Measurements from ENCODE around the gene HAPLN2. TPM values are rescaled to one million over a fixed set of nuclear protein-coding genes. Genes with fewer than 3 reads are reported as not detected.
A peak's percentile ranks its signal among the peaks of the same experiment; 100 is the strongest.
"Not testable (repeated sequence)": the region's sequence is repeated elsewhere in the genome, so short reads cannot be mapped to it uniquely, and the experiment has no call there.

The HAPLN2 gene
- polyA plus RNA-seq, 3 donors from 2014 or later = not detected

GRCh38 chr1:156596426-156596825, 22.8 kb upstream of the HAPLN2 start:
- H3K27ac Mint-ChIP-seq = peak overlapping the region in 3 of 6 donors; percentile 23 to 62 (median 53)
- H3K4me3 Mint-ChIP-seq = no peak overlapping the region
- peaks cover 8 to 18% (median 9%) of the 10 kb centered on the region in 3 donors for H3K36me3 Mint-ChIP-seq
- no peak for DNase-seq
- peaks cover under 1 to 3% (median under 1%) of the 10 kb centered on the region in 3 donors for H3K27me3 Mint-ChIP-seq (ENCODE audit: low read depth in 3 of 3)
- H3K9me3 Mint-ChIP-seq = no peaks in the 10 kb centered on the region
- peaks cover 25 to 26% of the 10 kb centered on the region in 2 donors for H3K4me1 Mint-ChIP-seq

- peaks cover 0 to 3% (median 2%) of the 10 kb centered on the region in 3 donors for H3K27me3 Mint-ChIP-seq (ENCODE audit: low read depth in 3 of 3)
- peaks cover 8 to 18% (median 9%) of the 10 kb centered on the region in 3 donors for H3K36me3 Mint-ChIP-seq
- H3K4me1 Mint-ChIP-seq = peaks cover 27 to 30% of the 10 kb centered on the region in 2 donors
- DNase-seq = no peak
- peak overlapping the region in 1 of 6 donors; percentile 5 for H3K27ac Mint-ChIP-seq
- no peak overlapping the region for H3K4me3 Mint-ChIP-seq
- H3K9me3 Mint-ChIP-seq = no peaks in the 10 kb centered on the region
Observed at GRCh38 chr1:156598125-156598524, 21.1 kb upstream of the HAPLN2 start.

GRCh38 chr1:156598731-156599432, 20.3 kb upstream of the HAPLN2 start:
- Mint-ChIP-seq H3K4me3 (peak overlapping the region in 2 of 5 donors; percentile 15 to 38), H3K27me3 (ENCODE audit: low read depth in 3 of 3) (peaks cover 0 to 3% (median 2%) of the 10 kb centered on the region in 3 donors), H3K36me3 (peaks cover 8 to 18% (median 9%) of the 10 kb centered on the region in 3 donors), H3K27ac (peak overlapping the region in 1 of 6 donors; percentile 51), H3K9me3 (no peaks in the 10 kb centered on the region), H3K4me1 (peaks cover 27 to 30% of the 10 kb centered on the region in 2 donors)
- DNase-seq = no peak

DNA sequence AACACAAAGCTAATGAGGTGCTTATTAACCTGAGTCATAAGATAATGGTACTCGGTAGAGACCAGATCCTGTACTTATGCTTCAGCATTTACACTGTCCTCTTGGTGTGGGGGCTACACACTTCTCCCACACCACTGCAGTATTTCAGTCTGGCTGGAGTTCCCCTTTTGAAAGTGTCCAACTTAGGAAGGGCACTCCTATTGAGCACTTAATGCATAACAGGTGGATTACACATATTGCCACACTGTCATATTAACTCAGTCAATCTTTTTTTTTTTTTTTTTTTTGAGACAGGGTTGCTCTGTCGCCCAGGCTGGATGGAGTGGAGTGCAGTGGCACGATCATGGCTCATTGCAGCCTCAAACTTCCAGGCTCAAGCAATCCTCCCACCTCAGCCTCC, 19.4 kb upstream of the HAPLN2 start:
- Mint-ChIP-seq H3K27me3 (ENCODE audit: low read depth in 3 of 3) (peaks cover 0 to 3% (median 2%) of the 10 kb centered on the region in 3 donors), H3K9me3 (no peaks in the 10 kb centered on the region), H3K4me3 (peak overlapping the region in 3 of 5 donors; percentile 38 to 94 (median 90)), H3K36me3 (peaks cover 8 to 17% (median 9%) of the 10 kb centered on the region in 3 donors), H3K27ac (peak overlapping the region in 4 of 6 donors; percentile 40 to 96 (median 56)), H3K4me1 (peaks cover 27 to 30% of the 10 kb centered on the region in 2 donors)
- no peak for DNase-seq

- Mint-ChIP-seq H3K4me3 (peak overlapping the region; percentile 90 to 100 (median 98)), H3K27me3 (ENCODE audit: low read depth in 3 of 3) (peaks cover 0 to 2% (median 2%) of the 10 kb centered on the region in 3 donors), H3K36me3 (peaks cover 0 to 12% (median 6%) of the 10 kb centered on the region in 3 donors), H3K4me1 (peaks cover 25 to 30% of the 10 kb centered on the region in 2 donors), H3K27ac (peak overlapping the region; percentile 89 to 99 (median 96)), H3K9me3 (no peaks in the 10 kb centered on the region)
- no peak for DNase-seq
Observed at GRCh38 chr1:156600733-156601121, 18.5 kb upstream of the HAPLN2 start.

GRCh38 chr1:156601122-156601830, 17.9 kb upstream of the HAPLN2 start, which contains the start of gene GPATCH4:
TSS of gene GPATCH4 (minus strand) at chr1:156601479.
- DNase-seq = peak; percentile 69 to 74 (median 73)
- Mint-ChIP-seq H3K27me3 (ENCODE audit: low read depth in 3 of 3) (peaks cover 0 to 2% (median 2%) of the 10 kb centered on the region in 3 donors), H3K27ac (peak within 1 kb of the TSS; percentile 89 to 99 (median 96)), H3K4me1 (peaks cover 25 to 30% of the 10 kb centered on the region in 2 donors), H3K36me3 (peaks cover 0 to 8% (median 6%) of the 10 kb centered on the region in 3 donors), H3K4me3 (peak within 1 kb of the TSS; percentile 90 to 100 (median 98)), H3K9me3 (no peaks in the 10 kb centered on the region)

DNA sequence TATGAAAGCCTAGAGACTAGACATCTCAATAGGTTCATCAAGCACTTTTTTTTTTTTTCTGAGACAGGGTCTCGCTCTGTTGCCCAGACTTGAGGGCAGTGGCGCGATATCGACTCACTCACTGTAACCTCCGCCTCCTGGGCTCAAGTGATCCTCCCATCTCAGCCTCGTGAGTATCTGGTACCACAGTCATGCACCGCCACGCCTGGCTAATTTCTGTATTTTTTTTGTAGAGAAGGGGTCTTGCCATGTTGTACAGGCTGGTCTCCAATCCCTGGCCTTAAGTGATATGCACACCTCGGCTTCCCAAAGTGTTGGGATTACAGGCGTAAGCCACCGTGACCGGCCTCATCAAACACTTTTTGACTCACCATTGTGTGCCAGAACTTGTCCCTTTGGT, 17.3 kb upstream of the HAPLN2 start:
- peak overlapping the region; percentile 90 to 100 (median 98) for H3K4me3 Mint-ChIP-seq
- H3K36me3 Mint-ChIP-seq = peaks cover 0 to 6% (median 5%) of the 10 kb centered on the region in 3 donors
- H3K9me3 Mint-ChIP-seq = no peaks in the 10 kb centered on the region
- DNase-seq = no peak
- H3K27ac Mint-ChIP-seq = peak overlapping the region; percentile 45 to 99 (median 96)
- H3K27me3 Mint-ChIP-seq (ENCODE audit: low read depth in 3 of 3) = peaks cover 0 to 2% (median 2%) of the 10 kb centered on the region in 3 donors
- H3K4me1 Mint-ChIP-seq = peaks cover 25 to 30% of the 10 kb centered on the region in 2 donors

DNA sequence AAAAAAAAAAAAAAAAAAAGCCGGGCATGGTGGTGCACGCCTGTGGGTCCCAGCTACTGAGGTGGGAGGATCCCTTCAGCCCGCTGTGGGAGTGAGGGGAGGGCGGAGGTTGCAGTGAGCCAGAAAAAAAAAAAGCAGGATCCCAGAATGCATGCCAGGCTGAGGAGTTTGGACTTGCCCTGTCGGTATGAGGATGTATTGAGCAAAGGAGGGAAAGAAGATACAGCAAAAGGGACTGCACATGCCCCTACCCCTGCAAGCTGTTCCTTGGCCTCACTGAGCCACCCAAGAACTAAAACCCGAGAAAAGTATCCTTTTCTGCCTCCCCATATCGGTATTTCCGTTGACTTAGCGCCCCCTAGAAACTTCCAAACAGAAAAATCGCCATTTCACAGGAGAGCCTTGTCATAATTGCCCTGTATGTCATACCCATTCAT, 16.6 kb upstream of the HAPLN2 start:
- no peaks in the 10 kb centered on the region for H3K9me3 Mint-ChIP-seq
- peaks cover 25 to 30% of the 10 kb centered on the region in 2 donors for H3K4me1 Mint-ChIP-seq
- H3K27me3 Mint-ChIP-seq (ENCODE audit: low read depth in 3 of 3) = peaks cover 0 to 2% (median 2%) of the 10 kb centered on the region in 3 donors
- peak overlapping the region in 2 of 6 donors; percentile 24 to 34 for H3K27ac Mint-ChIP-seq
- H3K36me3 Mint-ChIP-seq = peaks cover 0 to 6% (median 0%) of the 10 kb centered on the region in 3 donors
- peak overlapping the region; percentile 63 to 72 (median 65) for H3K4me3 Mint-ChIP-seq
- no peak for DNase-seq

GRCh38 chr1:156607344-156607743, 11.9 kb upstream of the HAPLN2 start:
- not testable (repeated sequence) for H3K9me3 Mint-ChIP-seq; H3K4me3 Mint-ChIP-seq; H3K27me3 Mint-ChIP-seq (ENCODE audit: low read depth in 3 of 3); DNase-seq; H3K4me1 Mint-ChIP-seq; H3K27ac Mint-ChIP-seq; H3K36me3 Mint-ChIP-seq

DNA sequence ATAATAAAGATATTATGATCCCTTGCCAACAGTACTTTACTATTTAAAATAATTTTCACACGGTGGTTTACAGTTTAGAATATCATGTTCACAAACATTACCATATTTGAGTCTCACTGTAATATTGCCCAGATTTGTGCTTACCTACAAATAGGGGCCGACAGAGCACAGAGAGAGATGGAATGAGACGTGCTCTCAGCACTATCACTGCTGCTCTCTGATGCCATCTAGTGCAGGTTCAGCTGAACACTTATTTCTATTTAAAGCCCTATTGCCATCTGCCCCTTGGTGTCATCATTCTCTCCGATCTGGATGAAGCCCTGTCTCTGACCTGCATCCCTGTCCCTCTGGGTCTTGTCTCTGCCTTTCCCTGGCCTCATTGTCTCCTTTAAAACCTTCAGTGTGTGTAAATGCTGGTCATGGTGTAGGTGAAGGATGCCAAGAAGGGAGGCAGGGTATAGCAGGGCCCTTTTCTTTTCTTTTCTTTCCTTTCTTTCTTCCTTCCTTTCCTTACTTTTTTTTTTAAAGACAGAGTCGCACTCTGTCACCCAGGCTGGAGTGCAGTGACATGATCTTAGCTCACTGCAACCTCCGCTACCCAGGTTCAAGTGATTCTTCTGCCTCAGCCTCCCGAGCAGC, 11.1 kb upstream of the HAPLN2 start:
- H3K9me3 Mint-ChIP-seq = no peaks in the 10 kb centered on the region
- peaks cover 0 to 3% (median 0%) of the 10 kb centered on the region in 3 donors for H3K36me3 Mint-ChIP-seq
- no peak overlapping the region for H3K27ac Mint-ChIP-seq
- peaks cover 2 to 10% (median 4%) of the 10 kb centered on the region in 3 donors for H3K27me3 Mint-ChIP-seq (ENCODE audit: low read depth in 3 of 3)
- peak; percentile 56 to 71 (median 63) for DNase-seq
- peaks cover 0 to 2% of the 10 kb centered on the region in 2 donors for H3K4me1 Mint-ChIP-seq
- no peak overlapping the region for H3K4me3 Mint-ChIP-seq

DNA sequence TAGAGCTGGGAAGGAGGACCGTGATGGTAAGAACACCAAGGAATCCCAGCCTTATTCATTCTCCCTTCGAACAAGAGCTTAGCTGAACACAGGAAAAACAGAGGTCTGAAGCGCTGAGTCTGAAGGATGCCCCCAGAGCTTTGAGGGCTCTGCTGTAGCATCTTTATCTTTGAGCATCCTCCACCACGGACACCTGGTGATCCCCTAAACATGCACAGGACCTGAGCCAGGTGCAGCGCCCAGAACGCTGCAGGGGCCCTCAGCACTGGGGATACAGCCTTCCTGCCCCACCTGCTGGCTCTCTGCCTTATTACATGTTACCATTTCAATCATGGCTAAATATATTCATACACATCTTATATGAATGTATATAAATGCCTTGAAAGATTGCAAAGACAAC, 10.2 kb upstream of the HAPLN2 start:
- H3K4me1 Mint-ChIP-seq = peaks cover 0 to 2% of the 10 kb centered on the region in 2 donors
- H3K27me3 Mint-ChIP-seq (ENCODE audit: low read depth in 3 of 3) = peaks cover 2 to 10% (median 4%) of the 10 kb centered on the region in 3 donors
- H3K9me3 Mint-ChIP-seq = no peaks in the 10 kb centered on the region
- peak in 1 of 3 donors; percentile 39 for DNase-seq
- no peak overlapping the region for H3K27ac Mint-ChIP-seq
- peaks cover 0 to 3% (median 0%) of the 10 kb centered on the region in 3 donors for H3K36me3 Mint-ChIP-seq
- H3K4me3 Mint-ChIP-seq = no peak overlapping the region

GRCh38 chr1:156610072-156610471, 9.1 kb upstream of the HAPLN2 start:
- H3K9me3 Mint-ChIP-seq, H3K36me3 Mint-ChIP-seq, H3K4me1 Mint-ChIP-seq, H3K27ac Mint-ChIP-seq, H3K4me3 Mint-ChIP-seq, DNase-seq: not testable (repeated sequence)
- peaks cover 2 to 10% (median 4%) of the 10 kb centered on the region in 3 donors for H3K27me3 Mint-ChIP-seq (ENCODE audit: low read depth in 3 of 3)

DNA sequence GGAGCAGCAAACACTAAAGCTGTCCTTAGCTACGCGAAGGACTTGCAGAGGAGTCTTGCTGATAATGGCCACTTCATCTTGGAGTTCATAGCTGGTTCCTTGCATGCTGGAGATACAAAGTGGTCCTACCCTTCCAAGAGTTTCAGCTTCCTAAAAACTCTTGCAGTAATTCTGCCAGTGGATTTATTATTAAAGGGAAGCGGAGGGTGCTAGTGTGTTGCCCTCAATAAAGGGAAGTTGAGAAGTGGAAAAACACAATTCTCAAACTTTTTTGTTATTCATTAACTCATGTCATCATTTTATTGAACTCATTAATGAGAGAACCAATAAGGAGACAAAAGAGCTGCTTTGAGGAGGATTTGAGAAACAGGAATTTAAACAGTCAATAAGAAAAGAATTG, 6.5 kb upstream of the HAPLN2 start:
- DNase-seq = no peak
- no peak overlapping the region for H3K4me3 Mint-ChIP-seq
- H3K27ac Mint-ChIP-seq = no peak overlapping the region
- H3K4me1 Mint-ChIP-seq = peaks cover 0 to 2% of the 10 kb centered on the region in 2 donors
- peaks cover 4 to 17% (median 8%) of the 10 kb centered on the region in 3 donors for H3K27me3 Mint-ChIP-seq (ENCODE audit: low read depth in 3 of 3)
- no peaks in the 10 kb centered on the region for H3K9me3 Mint-ChIP-seq
- H3K36me3 Mint-ChIP-seq = peaks cover 0 to 3% (median 0%) of the 10 kb centered on the region in 3 donors

All from immature natural killer cell (primary cell).